MM.1S (cell line): ENCODE data around the gene SRGAP2B.
"Not testable (repeated sequence)": the region's sequence is repeated elsewhere in the genome, so short reads cannot be mapped to it uniquely, and the experiment has no call there.

ENCODE experiments used
- EZH2 ChIP-seq: fragments of 300-600 bp; sonication (generic); optimal IDR thresholded peaks from 2 replicates; pipeline ENCODE3; 2017; ENCODE audit warnings: low read depth, mild to moderate bottlenecking, antibody characterized with exemption, low read length, mixed read lengths
- EZH2phosphoT487 ChIP-seq: fragments of 300-600 bp; sonication (generic); IDR thresholded peaks from 2 replicates; pipeline ENCODE4 v1.6.1; 2018; ENCODE audit warnings: antibody characterized with exemption, low read length
- TF ChIP-seq, protein P1 (sequence below): fragments of 300-600 bp; sonication (generic); IDR thresholded peaks from 2 replicates; pipeline ENCODE4 v1.5.1; 2016; ENCODE audit warnings: antibody characterized with exemption, low read length, mixed read lengths

DNA sequence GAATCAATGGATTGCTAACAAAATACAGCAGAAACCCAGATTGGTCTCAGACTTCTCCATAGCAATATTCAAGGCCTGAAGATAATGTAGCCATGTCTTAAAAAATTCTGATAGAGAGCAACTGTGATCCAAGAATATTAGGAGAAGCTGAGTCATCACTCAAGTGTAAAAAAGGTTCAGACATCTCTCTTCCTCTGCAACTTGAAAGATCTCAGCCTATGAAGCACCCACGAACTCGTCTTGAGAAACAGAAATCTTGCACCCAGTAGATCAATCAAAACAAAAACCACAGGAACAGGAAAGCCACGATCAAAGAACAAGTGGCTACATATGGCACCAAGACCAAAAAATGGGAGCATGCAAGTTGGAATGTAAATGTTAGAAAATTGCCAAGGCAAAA lies 85.2 kb downstream of the SRGAP2B start:
- TF ChIP-seq EZH2, EZH2phosphoT487: not testable (repeated sequence)
- TF ChIP-seq, protein P1, sequence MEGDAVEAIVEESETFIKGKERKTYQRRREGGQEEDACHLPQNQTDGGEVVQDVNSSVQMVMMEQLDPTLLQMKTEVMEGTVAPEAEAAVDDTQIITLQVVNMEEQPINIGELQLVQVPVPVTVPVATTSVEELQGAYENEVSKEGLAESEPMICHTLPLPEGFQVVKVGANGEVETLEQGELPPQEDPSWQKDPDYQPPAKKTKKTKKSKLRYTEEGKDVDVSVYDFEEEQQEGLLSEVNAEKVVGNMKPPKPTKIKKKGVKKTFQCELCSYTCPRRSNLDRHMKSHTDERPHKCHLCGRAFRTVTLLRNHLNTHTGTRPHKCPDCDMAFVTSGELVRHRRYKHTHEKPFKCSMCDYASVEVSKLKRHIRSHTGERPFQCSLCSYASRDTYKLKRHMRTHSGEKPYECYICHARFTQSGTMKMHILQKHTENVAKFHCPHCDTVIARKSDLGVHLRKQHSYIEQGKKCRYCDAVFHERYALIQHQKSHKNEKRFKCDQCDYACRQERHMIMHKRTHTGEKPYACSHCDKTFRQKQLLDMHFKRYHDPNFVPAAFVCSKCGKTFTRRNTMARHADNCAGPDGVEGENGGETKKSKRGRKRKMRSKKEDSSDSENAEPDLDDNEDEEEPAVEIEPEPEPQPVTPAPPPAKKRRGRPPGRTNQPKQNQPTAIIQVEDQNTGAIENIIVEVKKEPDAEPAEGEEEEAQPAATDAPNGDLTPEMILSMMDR = not testable (repeated sequence)
